Placental pericyte (primary cell): ENCODE measurements around the gene EGR1. TPM values are rescaled to one million over a fixed set of nuclear protein-coding genes. Genes with fewer than 3 reads are reported as not detected.

Source experiments
- small RNA-seq: library from RNA; depleted of rRNA; stranded (forward); fragments of <200 nt; gene quantifications from one replicate; pipeline ENCODE3, GENCODE V24; 2012; ENCODE audit warnings: low replicate concordance
- total RNA-seq: library from RNA; depleted of rRNA; stranded (reverse); fragments of >200 nt; gene quantifications from 2 replicates; pipeline ENCODE4 v1.2.3, GENCODE V29; 2012

EGR1 gene
- total RNA-seq: 1.8 and 5.2 TPM in 2 replicates

GRCh38 chr5:138465261-138466124 lies at the start of gene EGR1:
Gene EGR1 (plus strand): TSS chr5:138465479. CDS start chr5:138465762, 283 bp downstream.

DNA sequence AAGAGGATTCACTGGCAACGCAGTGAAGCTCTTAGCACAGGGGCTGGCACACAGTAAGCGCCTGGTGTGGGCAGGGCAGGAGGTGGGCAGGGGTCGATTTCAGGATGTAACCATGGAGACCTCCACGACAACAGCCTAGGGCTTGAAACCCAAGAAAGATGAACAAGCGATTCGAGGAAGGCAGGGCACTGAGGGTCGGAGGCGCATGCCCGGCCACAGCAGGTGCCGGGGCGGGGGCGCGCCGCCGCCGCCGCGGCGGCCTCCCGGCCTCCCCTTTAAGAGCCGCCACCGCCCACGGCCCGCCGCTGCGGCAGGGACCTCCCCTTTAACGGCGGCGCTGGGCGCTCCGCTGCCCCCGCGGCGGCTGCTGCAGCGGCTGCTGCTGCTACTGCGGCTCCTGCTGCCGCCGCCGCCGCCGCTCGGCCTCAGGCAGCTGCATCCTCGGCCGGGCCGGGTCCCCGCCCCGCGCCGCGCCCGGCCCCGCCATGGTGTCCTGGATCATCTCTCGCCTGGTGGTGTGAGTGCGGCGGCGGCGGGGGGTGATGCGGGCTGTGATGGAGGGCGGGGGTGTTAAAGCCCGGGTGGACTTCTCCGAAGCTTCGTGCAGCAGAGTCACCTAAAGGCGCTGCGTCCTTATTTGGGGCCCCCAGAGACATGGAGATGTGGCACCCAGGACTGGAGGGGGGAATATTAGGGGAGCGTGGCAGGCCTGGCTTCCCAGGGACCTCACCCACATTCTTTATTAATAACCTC lies 26.4 kb upstream of the EGR1 start, which contains the start of gene REEP2:
TSS of gene REEP2 (plus strand) at position 334 of the 753 bp plus-strand sequence. CDS start at position 486, 152 bp downstream.

Small RNAs within 50 kb of the gene (small RNA-seq; reads per million reads assigned to genes)
- 0.10 reads per million for gene AC113403.1

Other genes starting within 250 kb of the EGR1 start
- not detected in 2 replicates for gene GFRA3, start 190.9 kb upstream of the EGR1 start, total RNA-seq
- 0.44 and 13.3 TPM in 2 replicates for gene CDC25C, start 133.7 kb upstream of the EGR1 start, total RNA-seq
- gene FAM53C, start 127.2 kb upstream of the EGR1 start, total RNA-seq: 23.6 and 32.4 TPM in 2 replicates
- 48.4 and 53.3 TPM in 2 replicates for gene KDM3B, start 112.8 kb upstream of the EGR1 start, total RNA-seq
- gene REEP2, start 26.4 kb upstream of the EGR1 start, total RNA-seq: 5.9 TPM in 2 replicates
- gene ETF1, start 77.8 kb downstream of the EGR1 start, total RNA-seq: 118 and 154 TPM in 2 replicates
- 433 and 845 TPM in 2 replicates for gene HSPA9, start 109.9 kb downstream of the EGR1 start, total RNA-seq